Endothelial cell of coronary artery (primary cell): ENCODE results near the gene ABHD1. TPM values are rescaled to one million over a fixed set of nuclear protein-coding genes. Genes with fewer than 3 reads are reported as not detected.

ENCODE experiments used
- total RNA-seq: library from RNA; depleted of rRNA; stranded (reverse); fragments of >200 nt; gene quantifications from 2 replicates; pipeline ENCODE4 v1.2.3, GENCODE V29; 2014

The ABHD1 gene
- under 0.01 TPM in 1 of 2 replicates, not detected in the other for total RNA-seq

DNA sequence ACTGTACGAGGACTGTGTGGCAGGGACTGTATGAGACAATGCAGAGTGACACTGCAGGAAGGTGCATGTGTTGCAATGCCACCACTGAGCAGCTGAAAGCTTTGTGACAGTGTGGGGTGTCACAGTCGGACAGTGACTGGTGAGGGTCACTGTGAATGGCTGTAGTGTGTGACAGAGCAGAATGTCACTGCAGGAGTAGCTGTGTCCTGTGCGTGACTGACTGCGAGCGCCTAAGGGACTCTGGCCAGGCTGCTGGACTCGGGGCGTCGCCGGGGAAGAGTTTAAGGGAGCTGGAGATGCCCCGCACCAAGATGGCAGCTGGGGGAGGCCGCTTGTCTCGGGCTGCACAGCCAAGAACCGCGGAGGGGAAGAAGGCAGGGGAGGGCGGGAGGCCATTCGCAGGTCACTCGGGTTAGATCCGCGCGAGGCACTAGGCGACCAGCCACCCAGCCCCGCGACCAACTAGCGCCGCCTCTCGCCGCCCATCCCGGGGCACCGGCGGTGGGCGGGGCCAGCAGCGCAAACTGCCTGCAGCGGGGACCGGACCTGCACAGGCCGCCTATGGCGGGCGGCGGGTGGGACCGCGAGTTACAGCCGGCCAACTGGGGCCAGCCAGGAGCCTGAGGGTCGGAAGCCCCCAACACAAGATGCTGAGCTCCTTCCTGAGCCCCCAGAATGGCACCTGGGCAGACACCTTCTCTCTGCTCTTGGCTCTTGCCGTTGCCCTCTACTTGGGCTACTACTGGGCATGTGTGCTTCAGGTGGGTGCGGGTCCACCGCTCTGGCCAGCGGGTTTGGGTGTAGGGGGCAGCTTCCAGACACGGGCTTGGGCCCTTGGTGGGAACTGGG is at the start of gene ABHD1:
Gene ABHD1 (plus strand): TSS at position 514 of the 849 bp plus-strand sequence. CDS start 134 bp downstream, at position 648.

DNA sequence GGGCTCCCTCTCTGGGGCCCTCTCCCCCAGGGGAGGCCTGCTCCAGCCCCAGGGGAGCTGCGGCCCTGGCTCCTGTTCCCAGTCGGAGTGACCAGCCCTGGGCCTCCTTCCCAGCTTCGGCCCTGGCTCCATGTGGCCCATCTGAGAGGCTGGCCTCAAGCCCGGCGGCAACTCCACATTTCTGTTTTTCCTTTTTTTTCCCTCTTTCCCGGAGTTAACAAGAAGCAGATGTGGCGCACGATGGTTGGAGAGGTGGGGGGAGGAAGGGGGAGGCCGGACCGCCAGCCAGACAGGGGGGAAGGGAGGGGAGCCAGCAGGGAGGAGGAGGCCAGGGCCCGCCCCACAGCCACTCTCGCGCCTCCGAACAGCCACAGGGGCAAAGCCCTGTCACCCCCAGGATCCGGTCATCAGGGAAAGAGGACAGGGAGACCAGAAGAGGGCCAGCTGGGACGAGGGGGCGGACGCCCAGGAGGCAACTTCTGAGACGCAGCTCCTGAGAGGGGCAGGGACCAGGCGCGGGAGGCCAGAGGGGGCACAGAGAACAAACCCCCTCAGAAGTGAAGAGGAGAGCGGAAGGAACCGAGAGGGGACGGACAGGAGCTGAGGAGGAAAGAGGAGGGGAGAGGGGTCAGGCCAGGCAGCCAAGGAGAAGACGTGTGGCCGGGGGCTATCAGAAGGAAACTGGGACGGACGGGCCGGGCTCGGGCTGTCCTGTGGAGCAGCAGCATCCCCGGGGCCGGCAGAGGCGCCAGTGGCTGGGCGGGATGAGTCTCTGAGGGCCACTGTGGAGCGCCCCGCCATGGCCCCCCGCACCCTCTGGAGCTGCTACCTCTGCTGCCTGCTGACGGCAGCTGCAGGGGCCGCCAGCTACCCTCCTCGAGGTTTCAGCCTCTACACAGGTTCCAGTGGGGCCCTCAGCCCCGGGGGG is 45.1 kb upstream of the ABHD1 start, which contains the start of gene EMILIN1:
Gene EMILIN1 (plus strand): TSS at position 349 of the 928 bp plus-strand sequence. CDS start 451 bp downstream, at position 800.

DNA sequence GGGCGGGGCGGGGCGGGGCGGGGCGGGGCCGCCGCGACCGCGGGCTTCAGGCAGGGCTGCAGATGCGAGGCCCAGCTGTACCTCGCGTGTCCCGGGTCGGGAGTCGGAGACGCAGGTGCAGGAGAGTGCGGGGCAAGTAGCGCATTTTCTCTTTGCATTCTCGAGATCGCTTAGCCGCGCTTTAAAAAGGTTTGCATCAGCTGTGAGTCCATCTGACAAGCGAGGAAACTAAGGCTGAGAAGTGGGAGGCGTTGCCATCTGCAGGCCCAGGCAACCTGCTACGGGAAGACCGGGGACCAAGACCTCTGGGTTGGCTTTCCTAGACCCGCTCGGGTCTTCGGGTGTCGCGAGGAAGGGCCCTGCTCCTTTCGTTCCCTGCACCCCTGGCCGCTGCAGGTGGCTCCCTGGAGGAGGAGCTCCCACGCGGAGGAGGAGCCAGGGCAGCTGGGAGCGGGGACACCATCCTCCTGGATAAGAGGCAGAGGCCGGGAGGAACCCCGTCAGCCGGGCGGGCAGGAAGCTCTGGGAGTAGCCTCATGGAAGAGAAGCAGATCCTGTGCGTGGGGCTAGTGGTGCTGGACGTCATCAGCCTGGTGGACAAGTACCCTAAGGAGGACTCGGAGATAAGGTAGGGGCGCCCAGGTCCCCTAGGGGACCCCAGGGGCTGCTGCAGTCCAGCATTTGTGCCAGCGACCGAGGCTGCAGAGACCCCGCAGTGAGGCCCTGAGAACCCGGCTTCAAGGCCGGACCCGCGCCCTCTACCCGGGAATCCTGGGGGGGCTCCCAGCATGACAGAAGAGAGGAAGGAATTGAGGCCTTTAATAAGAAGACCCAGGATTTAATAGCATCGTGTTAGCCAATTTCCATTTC is 36.7 kb upstream of the ABHD1 start, which contains the start of gene KHK:
Gene KHK (plus strand): TSS at position 49 of the 870 bp plus-strand sequence. CDS start 488 bp downstream, at position 537.

DNA sequence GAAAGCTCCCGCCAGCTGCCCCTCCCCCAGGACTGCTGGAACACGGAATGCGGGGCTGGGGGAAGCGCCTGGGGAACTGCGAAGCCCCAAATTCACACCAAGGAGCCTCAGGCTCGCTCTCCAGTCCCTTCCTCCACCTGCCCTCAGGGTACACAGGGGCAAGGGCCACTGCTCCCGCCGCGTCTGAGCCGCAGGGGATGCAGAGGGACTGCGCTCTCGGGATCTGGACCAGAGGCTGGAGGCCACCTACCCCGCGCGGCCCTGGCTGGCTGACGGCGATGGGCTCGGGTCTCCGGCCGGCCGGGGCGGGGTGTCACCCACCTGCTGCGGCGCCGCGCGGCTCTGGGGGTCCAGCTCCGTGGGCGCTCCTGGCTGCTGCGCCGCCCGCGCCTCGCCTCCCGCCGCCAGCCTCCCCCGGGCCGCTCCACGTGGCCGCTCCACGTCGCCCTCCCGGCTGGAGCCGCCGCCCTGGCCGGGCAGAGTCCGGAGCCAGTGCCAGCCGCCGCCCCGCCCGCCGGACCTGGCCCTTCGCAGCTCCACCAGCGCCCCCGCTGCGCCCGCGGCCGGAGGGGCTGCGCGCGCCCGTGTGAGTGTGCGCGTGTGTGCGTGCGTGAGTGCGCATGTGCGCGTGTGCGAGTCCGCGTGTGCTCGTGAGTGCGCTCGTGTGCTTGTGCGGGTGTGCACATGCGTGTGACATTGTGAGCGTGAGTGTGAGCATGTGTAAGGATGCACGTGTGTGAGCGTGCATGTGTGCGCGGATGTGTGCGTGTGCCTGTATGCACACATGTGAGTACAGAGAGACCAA is 4.9 kb upstream of the ABHD1 start, which contains the start of gene CGREF1:
Gene CGREF1 (minus strand): TSS at position 604 of the 805 bp plus-strand sequence. CDS start 14,762 bp downstream, outside the sequence.

DNA sequence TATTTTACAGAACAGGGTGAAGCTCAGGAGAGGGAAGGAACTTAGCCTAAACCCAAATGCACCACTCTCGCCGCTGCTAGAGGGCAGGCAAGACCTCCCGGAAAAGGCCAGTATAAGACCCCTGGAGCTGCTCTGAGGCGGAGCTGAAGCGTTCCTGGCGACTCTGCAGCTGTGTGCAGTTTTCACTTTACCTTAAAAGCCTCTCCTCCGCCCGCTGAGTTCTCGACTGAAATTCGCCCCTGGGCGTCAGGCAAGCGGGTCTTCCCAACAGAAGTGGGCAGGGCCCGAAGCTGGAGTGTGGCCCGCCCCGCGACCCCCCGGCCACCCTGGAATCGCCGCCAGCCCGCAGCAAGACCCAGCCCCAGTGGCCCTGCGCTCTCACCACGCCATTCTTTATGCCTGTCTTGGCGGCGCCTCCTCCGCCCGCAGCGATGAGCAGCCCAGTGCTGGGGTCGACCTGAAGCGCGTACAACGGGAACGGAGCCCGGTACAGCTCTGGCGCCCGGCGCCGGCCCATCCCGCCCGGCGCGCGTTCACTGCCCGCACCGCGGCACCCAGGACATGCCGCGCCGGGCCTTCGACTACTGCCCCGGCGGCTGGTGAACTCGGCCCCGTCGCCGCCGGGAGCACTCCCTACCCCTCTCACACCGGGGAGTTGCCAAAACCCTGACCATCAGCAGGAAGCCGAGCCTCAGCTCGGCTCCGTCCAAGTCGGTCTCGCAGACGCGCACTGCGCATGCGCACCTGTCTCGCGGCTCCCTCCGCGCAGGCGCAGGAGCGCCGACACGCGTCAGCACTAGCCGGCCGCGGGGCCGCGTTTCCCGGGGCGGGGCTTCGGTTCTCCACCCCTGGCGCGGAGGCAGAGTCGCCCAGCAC is 10.5 kb downstream of the ABHD1 start, which contains the start of gene PREB:
Gene PREB (minus strand): TSS at position 732 of the 876 bp plus-strand sequence. CDS start 215 bp downstream, at position 517.

DNA sequence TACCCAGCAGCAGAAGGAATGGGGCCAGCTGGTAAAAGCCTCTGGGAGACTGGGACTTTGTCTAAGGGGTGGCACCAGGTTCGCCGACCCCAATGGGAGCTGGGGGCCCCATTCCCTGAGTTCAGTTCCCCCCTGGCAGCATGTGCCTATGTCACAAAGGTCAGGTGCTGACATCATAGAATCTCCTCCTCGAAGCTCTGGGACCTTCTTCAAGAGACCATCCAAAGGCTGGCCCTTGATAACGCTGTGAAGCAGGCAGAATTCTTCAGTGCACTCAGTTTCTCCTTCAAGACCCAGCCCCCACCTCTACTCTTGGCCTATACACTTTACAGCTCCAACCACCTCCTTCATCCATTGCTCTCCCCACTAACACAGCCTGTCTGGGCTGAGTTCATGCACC is 15.7 kb downstream of the ABHD1 start, which contains the start of gene PRR30:
Gene PRR30 (minus strand): TSS at position 101 of the 400 bp plus-strand sequence. CDS start 1,081 bp downstream, outside the sequence.

DNA sequence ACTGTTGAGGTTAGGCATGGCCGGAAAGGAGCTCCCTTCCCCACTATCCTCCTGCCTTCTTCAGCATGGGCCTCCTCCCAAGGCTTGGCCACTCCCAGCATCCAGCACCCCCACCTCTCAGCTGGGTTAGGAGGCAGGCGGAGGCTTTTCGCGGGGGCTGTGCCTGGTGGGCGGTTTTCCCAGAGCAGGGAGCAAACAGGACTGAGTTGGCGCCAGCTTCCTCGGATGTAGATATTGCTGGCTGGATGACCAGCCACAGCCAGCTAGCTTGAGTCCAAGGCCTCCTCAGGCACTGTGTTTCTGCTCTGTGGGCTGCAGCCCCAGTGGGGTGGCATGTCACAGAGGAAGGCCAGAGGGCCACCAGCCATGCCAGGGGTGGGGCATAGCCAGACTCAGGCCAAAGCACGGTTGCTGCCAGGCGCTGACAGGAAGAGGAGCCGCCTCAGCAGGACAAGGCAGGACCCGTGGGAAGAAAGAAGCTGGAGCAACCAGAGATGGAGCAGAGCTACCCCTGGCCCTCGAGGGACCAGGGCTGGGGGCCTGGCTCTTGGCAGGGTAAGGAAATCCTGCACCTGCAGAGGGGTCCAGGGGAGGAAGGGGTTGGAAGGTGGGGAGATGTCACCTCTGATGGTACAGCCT is 25.3 kb downstream of the ABHD1 start, which contains the start of gene TCF23:
Gene TCF23 (plus strand): TSS at position 204 of the 639 bp plus-strand sequence. CDS start 130 bp downstream, at position 334.

Other genes with a start within 250 kb of the ABHD1 start
- 0.90 and 1.5 TPM in 2 replicates for gene MAPRE3, start 153.2 kb upstream of the ABHD1 start, total RNA-seq
- 18.4 and 27.4 TPM in 2 replicates for gene TMEM214, start 90.8 kb upstream of the ABHD1 start, total RNA-seq
- gene AGBL5, start 72.1 kb upstream of the ABHD1 start, total RNA-seq = 12.3 and 17.1 TPM in 2 replicates
- 410 and 546 TPM in 2 replicates for gene OST4, start 52.2 kb upstream of the ABHD1 start, total RNA-seq
- gene EMILIN1, start 45.2 kb upstream of the ABHD1 start, total RNA-seq = 0.90 and 11.1 TPM in 2 replicates
- gene KHK, start 37.0 kb upstream of the ABHD1 start, total RNA-seq = 1.2 and 2.0 TPM in 2 replicates
- 1.2 and 4.3 TPM in 2 replicates for gene CGREF1, start 4.7 kb upstream of the ABHD1 start, total RNA-seq
- gene PREB, start 10.8 kb downstream of the ABHD1 start, total RNA-seq = 44.8 and 50.9 TPM in 2 replicates
- gene PRR30, start 15.6 kb downstream of the ABHD1 start, total RNA-seq = not detected in 2 replicates
- not detected in 2 replicates for gene TCF23, start 25.2 kb downstream of the ABHD1 start, total RNA-seq
- 94.9 and 128 TPM in 2 replicates for gene ATRAID, start 88.2 kb downstream of the ABHD1 start, total RNA-seq
- 19.7 and 27.9 TPM in 2 replicates for gene SLC5A6, start 88.5 kb downstream of the ABHD1 start, total RNA-seq
- 46.6 and 50.3 TPM in 2 replicates for gene CAD, start 93.6 kb downstream of the ABHD1 start, total RNA-seq
- gene SLC30A3, start 139.2 kb downstream of the ABHD1 start, total RNA-seq = not detected in 2 replicates
- not detected in 2 replicates for gene DNAJC5G, start 151.6 kb downstream of the ABHD1 start, total RNA-seq
- gene TRIM54, start 158.6 kb downstream of the ABHD1 start, total RNA-seq = not detected in 2 replicates
- gene UCN, start 184.6 kb downstream of the ABHD1 start, total RNA-seq = 0.09 and 0.19 TPM in 2 replicates
- 28.9 and 40.7 TPM in 2 replicates for gene MPV17, start 199.3 kb downstream of the ABHD1 start, total RNA-seq
- 23.6 and 23.8 TPM in 2 replicates for gene GTF3C2, start 232.9 kb downstream of the ABHD1 start, total RNA-seq
- 38.6 and 38.8 TPM in 2 replicates for gene EIF2B4, start 246.5 kb downstream of the ABHD1 start, total RNA-seq
- 106 and 114 TPM in 2 replicates for gene SNX17, start 246.8 kb downstream of the ABHD1 start, total RNA-seq